ENCODE results near the gene CYP24A1. TPM values are rescaled to one million over a fixed set of nuclear protein-coding genes. Genes with fewer than 3 reads are reported as not detected.

The CYP24A1 gene
- polyA plus RNA-seq, 1 donor from 2014 or later, result 0.12 TPM

GRCh38 chr20:54123587-54124180, 50.1 kb downstream of the CYP24A1 start:
- Histone ChIP-seq H3K4me2 (ENCODE audit: low read length) (no peak overlapping the region), H3K27ac (ENCODE audit: low read length) (no peak overlapping the region), H3K9ac (ENCODE audit: low read length) (no peak overlapping the region)

More at GRCh38 chr20:54123587-54124180, 50.1 kb downstream of the CYP24A1 start:
- H2AFZ ChIP-seq (ENCODE audit: low read depth, low read length), result no peak overlapping the region
- no peaks in the 10 kb centered on the region for H3K79me2 ChIP-seq (replicated peaks; ENCODE audit: insufficient read depth, low read length)
- no peaks in the 10 kb centered on the region for H3K9me3 ChIP-seq (ENCODE audit: low read length)
- H4K20me1 ChIP-seq (ENCODE audit: insufficient read depth), result no peaks in the 10 kb centered on the region
- TF ChIP-seq TAF1 (IDR thresholded peaks at IDR 0.05; ENCODE audit: low read depth) (no peak), REST (IDR thresholded peaks at IDR 0.05; ENCODE audit: borderline replicate concordance) (no peak), EZH2 (IDR thresholded peaks at IDR 0.05; ENCODE audit: borderline replicate concordance, insufficient read depth, low read length, poor library complexity, severe bottlenecking) (no peak), SMC3 (conservative IDR thresholded peaks at IDR 0.05; ENCODE audit: poor library complexity) (no peak), MXI1 (conservative IDR thresholded peaks at IDR 0.05; ENCODE audit: poor library complexity, severe bottlenecking) (no peak), CTCF (IDR thresholded peaks at IDR 0.05; ENCODE audit: poor library complexity, severe bottlenecking) (no peak), RAD21 (conservative IDR thresholded peaks at IDR 0.05) (no peak)
- H3K4me3 ChIP-seq (ENCODE audit: low read length), result no peak overlapping the region
- no peaks in the 10 kb centered on the region for H3K9me2 ChIP-seq (ENCODE audit: insufficient read depth, low read length)
- no peaks in the 10 kb centered on the region for H3K36me3 ChIP-seq (ENCODE audit: insufficient read depth, low read length)
- H3K27me3 ChIP-seq (ENCODE audit: insufficient read depth, low read depth, low read length), result no peaks in the 10 kb centered on the region
- H3F3A ChIP-seq (ENCODE audit: insufficient read depth, low read length, poor library complexity, severe bottlenecking), result no peaks in the 10 kb centered on the region
